NCI-H446 treated with DMSO at 0.1 percent for 48 hours (cell line): ENCODE measurements around the gene SLC26A1.

Experiments
- DNase-seq: peaks from one replicate; lab custom pipeline; 2025; lab: John Stamatoyannopoulos, UW

SLC26A1 gene

GRCh38 chr4:1028574-1029220 is 35.5 kb upstream of the SLC26A1 start:
- no peak for DNase-seq

GRCh38 chr4:1027915-1028238 is 34.7 kb upstream of the SLC26A1 start:
- no peak for DNase-seq

GRCh38 chr4:1027219-1027914 is 34.2 kb upstream of the SLC26A1 start:
- no peak for DNase-seq

GRCh38 chr4:1026115-1026514 is 32.9 kb upstream of the SLC26A1 start:
- no peak for DNase-seq

GRCh38 chr4:1024882-1025545 is 31.8 kb upstream of the SLC26A1 start:
- DNase-seq, result no peak

GRCh38 chr4:1023895-1024740 is 30.9 kb upstream of the SLC26A1 start:
- DNase-seq, result no peak

- DNase-seq, result no peak
Observed at GRCh38 chr4:1023075-1023640, 30.0 kb upstream of the SLC26A1 start.

- no peak for DNase-seq
Observed at GRCh38 chr4:1022739-1023066, 29.5 kb upstream of the SLC26A1 start.

- no peak for DNase-seq
Observed at GRCh38 chr4:1022051-1022738, 29.0 kb upstream of the SLC26A1 start.

- no peak for DNase-seq
Observed at GRCh38 chr4:1021386-1022050, 28.3 kb upstream of the SLC26A1 start.

- DNase-seq, result no peak
Observed at GRCh38 chr4:1019729-1020470, 26.7 kb upstream of the SLC26A1 start.

GRCh38 chr4:1019320-1019719 is 26.1 kb upstream of the SLC26A1 start:
- no peak for DNase-seq

GRCh38 chr4:1018147-1019020 is 25.2 kb upstream of the SLC26A1 start:
- DNase-seq, result no peak

GRCh38 chr4:1017706-1018105 is 24.5 kb upstream of the SLC26A1 start:
- no peak for DNase-seq

GRCh38 chr4:1017211-1017610 is 24.0 kb upstream of the SLC26A1 start:
- DNase-seq, result no peak

- no peak for DNase-seq
Observed at GRCh38 chr4:1015746-1016145, 22.5 kb upstream of the SLC26A1 start.

- no peak for DNase-seq
Observed at GRCh38 chr4:1015179-1015578, 22.0 kb upstream of the SLC26A1 start.

GRCh38 chr4:1014291-1015167 is 21.3 kb upstream of the SLC26A1 start:
- DNase-seq, result no peak
